ENCODE measurements around the gene FMNL3.
"Not testable (repeated sequence)": the region's sequence is repeated elsewhere in the genome, so short reads cannot be mapped to it uniquely, and the experiment has no call there.

FMNL3 gene

GRCh38 chr12:49605539-49605938 is 101.7 kb downstream of the FMNL3 start, which contains the start of gene FAM186B:
Gene FAM186B (minus strand): TSS chr12:49605639. CDS start chr12:49605477, 162 bp downstream.
- not testable (repeated sequence) for DNase-seq (ENCODE audit: low read depth in 2 of 2, low spot score in 1 of 2)

GRCh38 chr12:49604856-49605255 is 102.3 kb downstream of the FMNL3 start:
- DNase-seq (ENCODE audit: low read depth in 2 of 2, low spot score in 1 of 2): no peak

GRCh38 chr12:49603721-49604120 is 103.5 kb downstream of the FMNL3 start:
- no peak for DNase-seq (ENCODE audit: low read depth in 2 of 2, low spot score in 1 of 2)

GRCh38 chr12:49599961-49600360 is 107.2 kb downstream of the FMNL3 start:
- no peak for DNase-seq (ENCODE audit: low read depth in 2 of 2, low spot score in 1 of 2)

GRCh38 chr12:49598527-49598926 is 108.7 kb downstream of the FMNL3 start:
- DNase-seq (ENCODE audit: low read depth in 2 of 2, low spot score in 1 of 2): no peak

GRCh38 chr12:49588721-49589516 is 118.3 kb downstream of the FMNL3 start:
- no peak for DNase-seq (ENCODE audit: low read depth in 2 of 2, low spot score in 1 of 2)

- no peak for DNase-seq (ENCODE audit: low read depth in 2 of 2, low spot score in 1 of 2)
Measured at GRCh38 chr12:49588281-49588680, 118.9 kb downstream of the FMNL3 start.

GRCh38 chr12:49587174-49587908 is 119.9 kb downstream of the FMNL3 start:
- no peak for DNase-seq (ENCODE audit: low read depth in 2 of 2, low spot score in 1 of 2)

All from stimulated activated CD8-positive, alpha-beta memory T cell treated with anti-CD3 and anti-CD28 coated beads, Interleukin-4, amount 100 ng/mL, for 4 hours (primary cell).